Hepatocyte (in vitro differentiated cells): ENCODE measurements around the gene STARD10. TPM values are rescaled to one million over a fixed set of nuclear protein-coding genes. Genes with fewer than 3 reads are reported as not detected.
A peak's percentile ranks its signal among the peaks of the same experiment; 100 is the strongest.

Source experiments
- DNase-seq: peaks from one replicate; pipeline ENCODE4 v3.0.0-alpha.2; 2016; ENCODE audit warnings: low spot score
- H2AFZ ChIP-seq: fragments of 200-600 bp; sonication (generic); 2 replicates; pipeline ENCODE4 v1.6.0; 2016; ENCODE audit warnings: antibody characterized with exemption, mild to moderate bottlenecking
- H3K27ac ChIP-seq: fragments of 200-600 bp; sonication (generic); 2 replicates; pipeline ENCODE4 v1.5.1; 2016; ENCODE audit warnings: mild to moderate bottlenecking
- H3K27me3 ChIP-seq: fragments of 200-600 bp; sonication (generic); 2 replicates; pipeline ENCODE4 v1.6.1; 2016
- H3K36me3 ChIP-seq: fragments of 200-600 bp; sonication (generic); replicated peaks from 2 replicates; pipeline ENCODE4 v1.5.1; 2016; ENCODE audit warnings: low read depth; ENCODE audit not compliant: insufficient read depth
- H3K4me1 ChIP-seq: fragments of 200-600 bp; sonication (generic); 2 replicates; pipeline ENCODE4 v1.5.1; 2016; ENCODE audit warnings: mild to moderate bottlenecking, moderate library complexity; ENCODE audit not compliant: insufficient read depth
- H3K4me2 ChIP-seq: fragments of 200-600 bp; sonication (generic); 2 replicates; pipeline ENCODE4 v1.6.0; 2016
- H3K4me3 ChIP-seq: fragments of 200-600 bp; sonication (generic); 2 replicates; pipeline ENCODE4 v1.5.1; 2016; ENCODE audit warnings: mild to moderate bottlenecking
- H3K79me2 ChIP-seq: fragments of 200-600 bp; sonication (generic); 2 replicates; pipeline ENCODE4 v1.6.0; 2017; ENCODE audit warnings: mild to moderate bottlenecking
- H3K9me2 ChIP-seq: fragments of 200-600 bp; sonication (generic); replicated peaks from 2 replicates; pipeline ENCODE4 v1.6.0; 2017; ENCODE audit warnings: mild to moderate bottlenecking; ENCODE audit not compliant: insufficient read depth
- H3K9me3 ChIP-seq: fragments of 200-600 bp; sonication (generic); 2 replicates; pipeline ENCODE4 v1.5.1; 2016; ENCODE audit warnings: low read depth, mild to moderate bottlenecking
- H4K20me1 ChIP-seq: fragments of 200-600 bp; sonication (generic); 2 replicates; pipeline ENCODE4 v1.6.0; 2016; ENCODE audit warnings: mild to moderate bottlenecking; ENCODE audit not compliant: insufficient read depth, poor library complexity, severe bottlenecking
- CTCF ChIP-seq: fragments of 200-600 bp; sonication (generic); IDR thresholded peaks from 2 replicates; pipeline ENCODE4 v1.5.1; 2016; ENCODE audit warnings: antibody characterized with exemption, mild to moderate bottlenecking; ENCODE audit not compliant: poor library complexity
- EZH2 ChIP-seq: fragments of 200-600 bp; sonication (generic); IDR thresholded peaks from 2 replicates; pipeline ENCODE4 v1.6.1; 2016; ENCODE audit warnings: antibody characterized with exemption, mild to moderate bottlenecking, borderline replicate concordance
- EZH2phosphoT487 ChIP-seq: fragments of 200-600 bp; sonication (generic); IDR thresholded peaks from one replicate; pipeline ENCODE4 v1.6.1; 2018; ENCODE audit warnings: antibody characterized with exemption, mild to moderate bottlenecking, low read depth, moderate library complexity; ENCODE audit not compliant: unreplicated experiment, severe bottlenecking
- WGBS: methylation state at CpG from one replicate; pipeline ENCODE4 v1.1.6; 2016; ENCODE audit warnings: low lambda C conversion rate; ENCODE audit errors: missing lambda C conversion rate; 5-methylcytosine and 5-hydroxymethylcytosine counted together
- polyA plus RNA-seq: library from polyadenylated mRNA; unstranded; fragments of >200 nt; fragmentation: Nextera tagmentation; extraction: Ambion mirVana; gene quantifications from 2 replicates; pipeline ENCODE4 v1.2.1, GENCODE V29; 2016
- total RNA-seq: library from RNA; depleted of rRNA; stranded (reverse); fragments of >200 nt; gene quantifications from 2 replicates; pipeline ENCODE4 v1.2.3, GENCODE V29; 2014

Gene STARD10
- total and polyA plus RNA-seq, 2 experiments from 2014 or later = 290 to 686 TPM

DNA sequence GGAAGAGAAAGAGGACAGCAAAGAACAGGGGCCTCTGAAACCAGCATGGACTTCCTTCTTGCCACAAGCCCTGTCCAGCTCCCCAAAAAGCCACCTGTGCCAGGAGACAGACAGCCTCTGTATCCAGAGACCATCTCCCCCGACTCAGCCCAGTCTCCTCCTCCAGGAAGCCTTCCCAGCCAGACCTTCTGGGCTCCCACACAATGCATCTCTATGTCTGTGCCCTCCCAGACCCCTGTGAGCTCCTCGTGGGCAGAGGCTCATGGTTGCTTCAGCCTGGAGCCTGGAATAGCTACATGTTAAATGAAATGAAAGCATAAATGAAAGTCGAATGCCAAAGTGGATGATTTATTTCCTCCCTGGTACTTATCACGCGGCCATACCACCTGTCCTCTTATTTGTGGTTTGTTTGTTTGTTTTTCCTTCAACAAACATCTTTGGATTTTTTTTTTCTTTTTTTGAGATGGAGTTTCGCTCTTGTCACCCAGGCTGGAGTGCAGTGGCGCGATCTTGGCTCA, 34.3 kb downstream of the STARD10 start:
- Histone ChIP-seq H3K79me2 (peaks cover 67% of the 10 kb centered on the region), H3K4me3 (no peak overlapping the region), H3K27ac (peak overlapping the region; percentile 48), H3K4me2 (no peak overlapping the region), H3K36me3 (no peaks in the 10 kb centered on the region), H3K4me1 (peaks cover 9% of the 10 kb centered on the region), H3K27me3 (no peaks in the 10 kb centered on the region), H2AFZ (no peak overlapping the region), H3K9me3 (no peaks in the 10 kb centered on the region), H3K9me2 (no peaks in the 10 kb centered on the region), H4K20me1 (peaks cover 38% of the 10 kb centered on the region)
- 95% methylated on average over 8 of the region's 8 CpGs for WGBS
- no peak for TF ChIP-seq EZH2
- TF ChIP-seq EZH2phosphoT487 = no peak
- no peak for TF ChIP-seq CTCF
- DNase-seq = no peak

DNA sequence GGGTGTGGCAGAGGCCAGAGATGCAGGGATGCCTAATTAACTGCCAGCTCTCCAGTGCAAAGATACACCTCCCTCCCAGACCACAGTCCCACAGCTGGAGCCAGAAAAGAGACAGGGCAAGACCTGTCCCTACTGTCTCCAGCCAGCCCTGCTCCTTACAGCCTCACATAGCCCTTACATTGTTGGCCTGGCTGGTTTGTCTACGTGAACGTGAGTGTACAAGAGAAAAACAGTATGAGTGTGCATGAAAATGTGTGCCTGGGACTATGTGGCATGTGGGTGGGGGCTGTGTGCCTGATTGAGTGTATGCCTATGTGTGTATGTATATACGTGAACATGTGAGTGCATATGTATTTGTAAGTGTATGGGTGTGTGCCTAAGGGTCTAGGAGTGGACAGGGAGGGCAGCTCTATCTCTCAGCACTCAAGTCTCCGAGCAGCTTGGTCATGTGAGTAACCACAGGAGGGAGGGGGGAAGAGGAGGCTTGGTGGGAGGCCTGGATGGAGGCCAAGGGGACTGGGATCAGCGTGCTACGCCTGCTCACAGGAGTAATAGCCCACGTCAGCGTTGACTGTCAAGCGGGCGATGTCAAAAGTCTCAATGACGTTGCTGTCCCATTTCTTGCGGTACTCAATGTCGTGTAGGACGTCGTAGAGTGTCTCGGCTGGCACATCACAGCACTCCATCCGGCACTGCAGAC, 35.0 kb downstream of the STARD10 start:
- WGBS = 76% methylated on average over 17 of the region's 17 CpGs
- Histone ChIP-seq H3K27ac (peak overlapping the region; percentile 57), H3K4me1 (peaks cover 9% of the 10 kb centered on the region), H3K9me3 (no peaks in the 10 kb centered on the region), H3K36me3 (no peaks in the 10 kb centered on the region), H3K27me3 (no peaks in the 10 kb centered on the region), H3K79me2 (peaks cover 60% of the 10 kb centered on the region), H2AFZ (no peak overlapping the region), H3K9me2 (no peaks in the 10 kb centered on the region), H4K20me1 (peaks cover 35% of the 10 kb centered on the region), H3K4me2 (no peak overlapping the region), H3K4me3 (no peak overlapping the region)
- peak; percentile 69 for DNase-seq
- no peak for TF ChIP-seq EZH2phosphoT487
- no peak for TF ChIP-seq CTCF
- no peak for TF ChIP-seq EZH2

DNA sequence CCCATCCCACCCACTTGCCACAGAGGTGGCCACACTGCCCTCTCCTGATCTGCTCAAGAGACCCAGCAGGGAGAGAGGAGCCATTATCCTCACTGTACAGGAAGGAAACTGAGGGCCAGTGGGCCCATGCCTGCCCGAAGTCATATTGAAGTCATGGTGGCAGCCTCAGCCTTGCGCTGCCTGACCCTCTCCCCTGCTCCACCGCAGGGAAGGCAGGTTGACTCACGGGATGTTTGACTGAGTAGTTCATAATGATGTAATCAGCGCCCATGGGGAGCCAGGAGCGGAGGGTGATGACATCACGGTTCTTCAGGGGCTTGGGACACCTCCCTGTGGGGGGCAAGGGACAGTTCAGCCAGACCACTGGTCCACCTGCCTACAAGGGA, 35.5 kb downstream of the STARD10 start:
- Histone ChIP-seq H3K27me3 (no peaks in the 10 kb centered on the region), H3K4me2 (no peak overlapping the region), H2AFZ (no peak overlapping the region), H3K4me1 (peaks cover 9% of the 10 kb centered on the region), H3K36me3 (no peaks in the 10 kb centered on the region), H3K4me3 (no peak overlapping the region), H4K20me1 (peaks cover 29% of the 10 kb centered on the region), H3K79me2 (peaks cover 55% of the 10 kb centered on the region), H3K27ac (peak overlapping the region; percentile 57), H3K9me2 (no peaks in the 10 kb centered on the region), H3K9me3 (no peaks in the 10 kb centered on the region)
- no peak for TF ChIP-seq CTCF
- no peak for TF ChIP-seq EZH2
- no peak for TF ChIP-seq EZH2phosphoT487
- no peak for DNase-seq
- 87% methylated on average over 6 of the region's 7 CpGs for WGBS
